OCI-LY7 (cell line): Measurements from ENCODE around the gene CCDC51. TPM values are rescaled to one million over a fixed set of nuclear protein-coding genes. Genes with fewer than 3 reads are reported as not detected.

Experiments
- BruUV-seq: library from RNA; stranded (reverse); fragments of 400-500 nt; replicated peaks from 2 replicates; lab custom pipeline; 2021; lab: Mats Ljungman, UMichigan
- CTCF ChIA-PET: fragments of 300-600 bp; sonication (Branson Sonifier 250); formaldehyde crosslinking; loops from one replicate; lab custom pipeline; 2022; ENCODE audit warnings: antibody characterized with exemption; ENCODE audit not compliant: unreplicated experiment; lab: Charles Lee
- POLR2A ChIA-PET: fragments of 300-600 bp; sonication (Branson Sonifier 250); formaldehyde crosslinking; loops from one replicate; lab custom pipeline; 2022; ENCODE audit warnings: antibody characterized with exemption; lab: Charles Lee
- DNase-seq: peaks from one replicate; pipeline ENCODE4 v3.0.0-alpha.2; 2015; ENCODE audit warnings: low spot score
- H2AFZ ChIP-seq: fragments of 200-600 bp; sonication (generic), shearing (Covaris generic); 2 replicates; pipeline ENCODE4 v1.6.1; 2014; ENCODE audit warnings: mild to moderate bottlenecking, antibody characterized with exemption, low read length, moderate library complexity
- H3K27ac ChIP-seq: fragments of 200-600 bp; sonication (generic); 2 replicates; pipeline ENCODE4 v1.5.1; 2014; ENCODE audit warnings: mixed run types, low read depth, mild to moderate bottlenecking, moderate library complexity, low read length, inconsistent platforms; ENCODE audit not compliant: poor library complexity, severe bottlenecking
- H3K36me3 ChIP-seq: fragments of 200-600 bp; sonication (generic); 2 replicates; pipeline ENCODE4 v1.6.1; 2014; ENCODE audit warnings: mild to moderate bottlenecking, antibody characterized with exemption, low read length, moderate library complexity, mixed read lengths; ENCODE audit not compliant: insufficient read depth
- H3K4me1 ChIP-seq: fragments of 200-600 bp; sonication (generic); 2 replicates; pipeline ENCODE4 v1.5.1; 2014; ENCODE audit warnings: mild to moderate bottlenecking, low read length; ENCODE audit not compliant: insufficient read depth, poor library complexity, severe bottlenecking
- H3K4me2 ChIP-seq: fragments of 200-600 bp; sonication (generic); 2 replicates; pipeline ENCODE4 v1.6.1; 2014; ENCODE audit warnings: mild to moderate bottlenecking, low read length
- H3K4me3 ChIP-seq: fragments of 200-600 bp; sonication (generic); 2 replicates; pipeline ENCODE4 v1.5.1; 2014; ENCODE audit warnings: mild to moderate bottlenecking, low read depth, low read length; ENCODE audit not compliant: poor library complexity, severe bottlenecking
- H3K79me2 ChIP-seq: fragments of 200-600 bp; sonication (generic); 2 replicates; pipeline ENCODE4 v1.6.1; 2016; ENCODE audit warnings: low read depth, mild to moderate bottlenecking, low read length, moderate library complexity, mixed read lengths; ENCODE audit not compliant: insufficient read depth
- H3K9me2 ChIP-seq: fragments of 200-600 bp; sonication (generic); 2 replicates; pipeline ENCODE4 v1.6.1; 2016; ENCODE audit warnings: mild to moderate bottlenecking, low read length, mixed read lengths; ENCODE audit not compliant: insufficient read depth
- H3K9me3 ChIP-seq: fragments of 200-600 bp; sonication (generic); 2 replicates; pipeline ENCODE4 v1.6.1; 2014; ENCODE audit warnings: mild to moderate bottlenecking, mixed run types, low read length, mixed read lengths
- H4K20me1 ChIP-seq: fragments of 200-600 bp; sonication (generic); 2 replicates; pipeline ENCODE4 v1.6.1; 2014; ENCODE audit warnings: mild to moderate bottlenecking, antibody characterized with exemption, low read length, moderate library complexity, mixed read lengths; ENCODE audit not compliant: insufficient read depth
- EZH2phosphoT487 ChIP-seq: fragments of 200-600 bp; sonication (generic); IDR thresholded peaks from 2 replicates; pipeline ENCODE4 v1.6.1; 2018; ENCODE audit warnings: low read depth, borderline replicate concordance, mild to moderate bottlenecking, mixed run types, antibody characterized with exemption, low read length, moderate library complexity, mixed read lengths
- intact Hi-C: fragments of 100-400 bp; cut with micrococcal nuclease; formaldehyde crosslinking; loops from one replicate; pipeline ENCODE4 v1.10.0; 2022; ENCODE audit not compliant: unreplicated experiment
- total RNA-seq, 2 experiments: library from RNA; depleted of rRNA in 1 of 2; stranded (reverse); fragments of >200 nt in 1 of 2; shearing (Covaris generic) in 1 of 2; gene quantifications; 2 replicates each; pipeline ENCODE4 v1.2.3, GENCODE V29; 2014 to 2022
- TF ChIP-seq, protein P1 (sequence below): fragments of 200-600 bp; sonication (generic); conservative IDR thresholded peaks from 2 replicates; pipeline ENCODE4 v1.5.1; 2014; ENCODE audit warnings: mild to moderate bottlenecking, antibody characterized with exemption, low read length, moderate library complexity, mixed read lengths

Gene CCDC51
- total RNA-seq, 2 experiments from 2014 or later = 23.0 to 24.9 TPM

DNA sequence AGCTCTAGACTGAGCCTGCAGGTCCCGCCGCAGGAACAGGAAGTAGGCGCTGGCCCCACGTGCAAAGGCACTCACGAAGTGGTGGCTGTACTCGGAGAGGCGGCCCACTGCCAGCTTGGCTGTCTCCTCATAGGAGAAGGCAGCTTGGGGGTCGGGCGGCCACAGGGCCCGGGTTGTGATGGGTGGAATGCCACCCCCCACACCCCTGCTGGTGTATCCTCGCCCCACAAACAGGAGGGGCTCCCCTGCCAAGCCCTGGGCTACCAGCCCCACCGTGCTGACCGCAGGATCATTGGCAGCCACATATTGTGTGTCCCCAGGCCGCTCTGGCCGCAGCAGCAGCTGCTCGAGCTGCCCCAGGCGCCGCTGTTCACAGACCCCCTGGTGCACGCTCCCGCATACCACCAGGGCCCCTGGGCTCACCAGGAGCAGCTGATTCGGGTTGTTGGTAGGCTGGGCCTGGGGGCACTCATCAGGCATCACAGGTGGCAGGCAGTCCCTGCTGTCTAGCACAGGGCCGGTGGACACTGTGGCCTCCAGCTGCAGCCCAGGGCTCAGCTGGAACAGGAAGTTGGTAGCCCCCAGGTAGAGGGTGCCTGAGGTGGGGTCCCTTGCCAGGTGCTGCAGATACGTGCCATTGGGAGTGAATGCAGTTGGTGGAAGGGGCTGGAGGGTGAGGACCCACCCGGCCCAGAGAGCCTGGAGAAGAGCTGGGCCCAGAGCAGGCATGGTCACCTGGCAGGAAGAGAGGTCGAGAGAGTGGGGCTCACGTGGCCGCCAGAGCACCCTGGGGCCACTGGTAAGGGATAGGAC, 15.8 kb downstream of the CCDC51 start:
- H3K36me3 ChIP-seq = no peaks in the 10 kb centered on the region
- no peaks in the 10 kb centered on the region for H3K4me1 ChIP-seq
- DNase-seq = no peak
- ChIA-PET POLR2A (interaction anchor here (1.2 kb wide), 1 partner anchor 23 kb away, joined by 7 read pairs; no protein-coding TSS in a partner anchor), CTCF (no interaction called here)
- intact Hi-C loops = loop anchor here (5.0 kb wide), 1 partner anchor 147 kb away; no protein-coding TSS in a partner anchor
- BruUV-seq = no TSS peak
- H3K9me2 ChIP-seq = no peaks in the 10 kb centered on the region
- H3K9me3 ChIP-seq = no peaks in the 10 kb centered on the region
- TF ChIP-seq, protein P1, sequence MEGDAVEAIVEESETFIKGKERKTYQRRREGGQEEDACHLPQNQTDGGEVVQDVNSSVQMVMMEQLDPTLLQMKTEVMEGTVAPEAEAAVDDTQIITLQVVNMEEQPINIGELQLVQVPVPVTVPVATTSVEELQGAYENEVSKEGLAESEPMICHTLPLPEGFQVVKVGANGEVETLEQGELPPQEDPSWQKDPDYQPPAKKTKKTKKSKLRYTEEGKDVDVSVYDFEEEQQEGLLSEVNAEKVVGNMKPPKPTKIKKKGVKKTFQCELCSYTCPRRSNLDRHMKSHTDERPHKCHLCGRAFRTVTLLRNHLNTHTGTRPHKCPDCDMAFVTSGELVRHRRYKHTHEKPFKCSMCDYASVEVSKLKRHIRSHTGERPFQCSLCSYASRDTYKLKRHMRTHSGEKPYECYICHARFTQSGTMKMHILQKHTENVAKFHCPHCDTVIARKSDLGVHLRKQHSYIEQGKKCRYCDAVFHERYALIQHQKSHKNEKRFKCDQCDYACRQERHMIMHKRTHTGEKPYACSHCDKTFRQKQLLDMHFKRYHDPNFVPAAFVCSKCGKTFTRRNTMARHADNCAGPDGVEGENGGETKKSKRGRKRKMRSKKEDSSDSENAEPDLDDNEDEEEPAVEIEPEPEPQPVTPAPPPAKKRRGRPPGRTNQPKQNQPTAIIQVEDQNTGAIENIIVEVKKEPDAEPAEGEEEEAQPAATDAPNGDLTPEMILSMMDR = no peak
- TF ChIP-seq EZH2phosphoT487 = no peak
- H3K4me2 ChIP-seq = no peak overlapping the region
- H2AFZ ChIP-seq = no peak overlapping the region
- H3K79me2 ChIP-seq = no peaks in the 10 kb centered on the region
- H4K20me1 ChIP-seq = no peaks in the 10 kb centered on the region
- H3K4me3 ChIP-seq = no peak overlapping the region
- H3K27ac ChIP-seq = no peak overlapping the region

- intact Hi-C loops = loop anchor here (5.0 kb wide), 1 partner anchor 146 kb away; no protein-coding TSS in a partner anchor
- H3K79me2 ChIP-seq = no peaks in the 10 kb centered on the region
- H3K9me3 ChIP-seq = no peaks in the 10 kb centered on the region
- H3K27ac ChIP-seq = no peak overlapping the region
- ChIA-PET POLR2A (interaction anchor here (1.2 kb wide), 1 partner anchor 22 kb away, joined by 7 read pairs; no protein-coding TSS in a partner anchor), CTCF (interaction anchor here (0.9 to 1.4 kb wide), 2 partner anchors 12 to 13 kb away, joined by 3 to 9 read pairs; no protein-coding TSS in a partner anchor)
- no peaks in the 10 kb centered on the region for H4K20me1 ChIP-seq
- no TSS peak for BruUV-seq
- H3K4me3 ChIP-seq = no peak overlapping the region
- no peak for DNase-seq
- TF ChIP-seq, protein P1 = no peak
- TF ChIP-seq EZH2phosphoT487 = no peak
- no peaks in the 10 kb centered on the region for H3K36me3 ChIP-seq
- H3K4me1 ChIP-seq = no peaks in the 10 kb centered on the region
- H3K4me2 ChIP-seq = no peak overlapping the region
- H2AFZ ChIP-seq = no peak overlapping the region
- no peaks in the 10 kb centered on the region for H3K9me2 ChIP-seq
Observed at GRCh38 chr3:48423241-48423882, 16.6 kb downstream of the CCDC51 start.
